ENCODE measurements around the gene NACA2.

Gene NACA2

DNA sequence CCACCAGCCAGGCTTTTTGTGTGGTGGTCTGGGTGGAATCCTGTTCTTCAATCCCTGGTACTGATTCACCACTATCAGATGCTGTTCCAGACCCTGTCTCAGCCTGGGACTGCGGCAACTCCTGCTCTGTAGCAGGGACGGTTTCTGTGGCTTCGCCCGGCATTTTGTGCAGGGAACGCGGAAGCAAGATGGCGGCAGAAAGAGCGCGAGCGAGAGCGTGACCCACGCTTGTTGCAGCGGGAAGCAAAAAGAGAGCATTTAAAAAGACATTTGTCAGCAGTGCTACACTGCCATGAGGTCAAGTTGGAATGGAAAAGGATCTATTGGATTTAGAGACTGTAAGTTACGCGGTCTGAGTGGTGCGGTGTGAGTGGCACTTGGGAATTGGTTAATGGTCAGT is at the start of gene NACA2:
Gene NACA2, minus strand, starts transcription at position 202 of the 400 bp plus-strand sequence. Its CDS starts 39 bp downstream, at position 163.
- TF ChIP-seq, protein P1, sequence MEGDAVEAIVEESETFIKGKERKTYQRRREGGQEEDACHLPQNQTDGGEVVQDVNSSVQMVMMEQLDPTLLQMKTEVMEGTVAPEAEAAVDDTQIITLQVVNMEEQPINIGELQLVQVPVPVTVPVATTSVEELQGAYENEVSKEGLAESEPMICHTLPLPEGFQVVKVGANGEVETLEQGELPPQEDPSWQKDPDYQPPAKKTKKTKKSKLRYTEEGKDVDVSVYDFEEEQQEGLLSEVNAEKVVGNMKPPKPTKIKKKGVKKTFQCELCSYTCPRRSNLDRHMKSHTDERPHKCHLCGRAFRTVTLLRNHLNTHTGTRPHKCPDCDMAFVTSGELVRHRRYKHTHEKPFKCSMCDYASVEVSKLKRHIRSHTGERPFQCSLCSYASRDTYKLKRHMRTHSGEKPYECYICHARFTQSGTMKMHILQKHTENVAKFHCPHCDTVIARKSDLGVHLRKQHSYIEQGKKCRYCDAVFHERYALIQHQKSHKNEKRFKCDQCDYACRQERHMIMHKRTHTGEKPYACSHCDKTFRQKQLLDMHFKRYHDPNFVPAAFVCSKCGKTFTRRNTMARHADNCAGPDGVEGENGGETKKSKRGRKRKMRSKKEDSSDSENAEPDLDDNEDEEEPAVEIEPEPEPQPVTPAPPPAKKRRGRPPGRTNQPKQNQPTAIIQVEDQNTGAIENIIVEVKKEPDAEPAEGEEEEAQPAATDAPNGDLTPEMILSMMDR (IDR thresholded peaks at IDR 0.05; ENCODE audit: extremely low read depth, missing control alignments): no peak
- no peak for DNase-seq (ENCODE audit: low spot score)

DNA sequence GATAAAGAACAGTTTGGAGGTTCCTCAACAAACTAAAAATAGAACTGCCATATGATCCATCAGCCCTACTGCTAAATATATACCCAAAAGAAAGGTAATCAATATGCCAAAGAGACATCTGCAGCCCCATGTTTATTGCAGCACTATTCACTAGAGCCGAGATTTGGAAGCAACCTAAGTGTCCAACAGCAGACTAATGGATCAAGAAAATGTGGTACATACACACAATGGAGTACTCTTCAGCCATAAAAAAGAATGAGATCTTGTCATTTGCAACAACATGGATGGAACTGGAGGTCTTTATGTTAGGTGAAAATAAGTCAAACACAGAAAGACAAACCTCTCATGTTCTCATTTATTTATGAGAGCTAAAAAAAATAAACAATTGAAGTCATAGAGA is 48.8 kb upstream of the NACA2 start:
- TF ChIP-seq, protein P1 (IDR thresholded peaks at IDR 0.05; ENCODE audit: extremely low read depth, missing control alignments): no peak
- DNase-seq (ENCODE audit: low spot score): no peak

DNA sequence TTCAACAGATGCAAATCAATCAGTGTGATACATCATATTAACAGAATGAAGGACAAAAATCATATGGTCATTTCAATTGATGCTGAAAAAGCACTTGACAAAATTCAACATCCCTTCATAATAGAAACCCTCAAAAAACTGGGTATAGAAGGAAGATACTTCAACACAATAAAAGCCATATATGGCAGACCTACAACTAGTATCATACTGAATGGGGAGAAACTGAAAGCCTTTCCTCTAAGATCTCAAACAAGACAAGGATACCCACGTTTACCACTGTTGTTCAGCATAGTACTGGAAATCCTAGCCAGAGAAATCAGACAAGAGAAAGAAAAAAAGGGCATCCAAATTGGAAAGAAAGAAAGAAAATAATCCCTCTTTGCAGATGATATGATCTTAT is 47.1 kb upstream of the NACA2 start:
- no peak for DNase-seq (ENCODE audit: low spot score)
- TF ChIP-seq, protein P1 (IDR thresholded peaks at IDR 0.05; ENCODE audit: extremely low read depth, missing control alignments): no peak

DNA sequence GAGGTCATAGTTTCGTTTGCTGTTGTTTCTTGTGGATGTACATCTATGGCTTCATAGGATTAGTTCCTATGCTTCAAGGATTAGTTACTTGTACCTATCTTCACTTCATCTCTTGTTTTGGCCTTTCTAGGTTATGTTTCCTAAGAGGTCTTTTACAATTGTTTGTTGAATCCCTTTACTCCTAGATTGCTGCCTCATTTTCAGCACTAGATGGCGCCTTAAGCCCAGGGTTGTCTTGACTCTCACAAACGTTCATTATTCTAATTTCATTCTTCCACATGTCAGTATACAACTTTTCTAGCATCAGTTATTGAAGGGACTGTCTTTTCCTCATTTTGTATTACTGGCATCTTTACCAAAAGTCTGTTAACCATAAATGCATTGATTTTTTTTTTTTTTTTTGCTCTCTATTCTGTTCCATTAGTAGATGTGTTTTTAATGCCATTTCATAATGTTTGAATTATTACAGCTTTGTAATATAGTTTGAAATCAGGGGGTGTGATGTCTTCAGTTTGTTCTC is 45.0 kb upstream of the NACA2 start:
- DNase-seq (ENCODE audit: low spot score): peak; percentile 27
- TF ChIP-seq, protein P1 (IDR thresholded peaks at IDR 0.05; ENCODE audit: extremely low read depth, missing control alignments): peak; percentile 53

DNA sequence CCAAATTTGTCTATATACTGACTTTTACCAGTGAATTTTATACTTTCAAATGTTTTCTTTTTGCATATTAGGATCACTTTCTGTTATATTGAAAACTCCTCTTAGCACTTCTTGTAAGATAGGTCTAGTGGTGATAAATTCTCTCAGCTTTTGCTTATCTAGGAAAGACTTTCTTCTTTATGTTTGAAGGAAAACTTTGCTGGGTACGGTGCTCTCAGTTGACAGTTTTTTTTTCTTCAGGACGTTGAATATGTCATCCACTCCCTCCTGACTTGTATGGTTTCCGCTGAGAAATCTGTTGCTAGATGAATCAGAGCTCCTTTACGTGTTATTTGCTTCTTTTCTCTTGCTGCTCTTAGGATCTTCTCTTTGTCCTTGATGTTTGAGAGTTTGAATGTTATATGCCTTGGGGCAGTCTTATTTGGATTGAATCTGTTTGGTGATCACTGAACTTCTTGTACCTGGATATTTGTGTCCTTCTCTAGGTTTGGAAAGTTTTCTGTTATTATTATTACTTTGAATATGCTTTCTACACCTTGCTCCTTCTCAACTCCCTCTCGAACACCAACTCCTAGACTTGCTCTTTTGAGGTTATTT is 44.0 kb upstream of the NACA2 start:
- no peak for DNase-seq (ENCODE audit: low spot score)
- TF ChIP-seq, protein P1 (IDR thresholded peaks at IDR 0.05; ENCODE audit: extremely low read depth, missing control alignments): no peak

DNA sequence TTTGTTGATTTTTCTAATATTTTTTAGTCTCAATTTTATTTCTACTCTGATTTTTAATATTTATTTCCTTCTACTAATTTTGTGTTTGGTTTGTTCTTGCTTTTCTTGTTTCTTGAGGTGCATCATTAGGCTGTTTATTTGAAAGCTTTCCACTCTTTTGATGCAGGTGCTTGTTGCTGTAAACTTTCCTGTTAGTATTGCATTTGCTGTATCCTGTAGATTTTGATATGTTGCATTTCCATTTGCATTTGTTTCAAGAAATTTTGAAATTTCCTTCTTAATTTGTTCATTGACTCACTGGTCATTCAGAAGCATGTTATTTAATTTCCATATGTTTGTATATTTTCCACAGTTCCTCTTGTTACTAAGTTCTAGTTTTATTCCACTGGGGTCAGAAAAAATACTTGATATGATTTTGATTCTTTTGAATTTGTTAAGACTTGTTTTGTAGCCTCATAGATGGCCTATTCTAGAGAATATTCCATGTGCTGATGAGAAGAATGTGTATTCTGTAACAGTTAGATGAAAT is 43.1 kb upstream of the NACA2 start:
- DNase-seq (ENCODE audit: low spot score): no peak
- TF ChIP-seq, protein P1 (IDR thresholded peaks at IDR 0.05; ENCODE audit: extremely low read depth, missing control alignments): no peak

DNA sequence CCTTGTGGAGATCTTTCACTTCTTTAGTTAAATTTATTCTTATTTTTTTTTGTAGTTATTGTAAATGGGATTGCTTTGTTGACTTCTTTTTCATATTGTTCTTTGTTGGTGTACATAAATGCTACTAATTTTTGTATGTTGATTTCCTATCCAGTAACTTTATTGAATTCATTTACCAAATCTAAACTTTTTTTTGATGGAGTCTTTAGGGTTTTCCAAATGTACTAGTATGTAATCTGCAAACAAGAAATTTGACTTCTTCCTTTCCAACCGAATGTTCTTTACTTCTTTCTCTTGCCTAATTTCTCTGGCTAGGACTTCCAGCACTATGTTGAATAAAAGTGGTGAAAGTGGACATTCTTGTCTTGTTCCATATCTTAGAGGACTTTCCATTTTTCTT is 41.8 kb upstream of the NACA2 start:
- TF ChIP-seq, protein P1 (IDR thresholded peaks at IDR 0.05; ENCODE audit: extremely low read depth, missing control alignments): no peak
- no peak for DNase-seq (ENCODE audit: low spot score)

Measured in GM20000 (cell line).